GM10266 (cell line): ENCODE data around the gene DGCR2.

Experiments
- DNase-seq: peaks from one replicate; pipeline ENCODE4 v3.0.0; 2012; ENCODE audit errors: extremely low spot score
- CTCF ChIP-seq: IDR thresholded peaks from 2 replicates; pipeline ENCODE4 v1.5.1; 2012; ENCODE audit warnings: mild to moderate bottlenecking, low read depth; ENCODE audit not compliant: control insufficient read depth, insufficient read depth; ENCODE audit errors: missing control alignments

DGCR2 gene

GRCh38 chr22:19065929-19066328, 56.3 kb downstream of the DGCR2 start:
- TF ChIP-seq CTCF: no peak

GRCh38 chr22:19065298-19065859, 56.8 kb downstream of the DGCR2 start:
- TF ChIP-seq CTCF: no peak
- no peak for DNase-seq

More at GRCh38 chr22:19065929-19066328, 56.3 kb downstream of the DGCR2 start:
- DNase-seq: no peak

GRCh38 chr22:19064354-19065054, 57.7 kb downstream of the DGCR2 start:
- DNase-seq: no peak
- no peak for TF ChIP-seq CTCF

- no peak for TF ChIP-seq CTCF
- DNase-seq: no peak
These were observed 58.4 kb downstream of the DGCR2 start for GRCh38 chr22:19063581-19064353.

GRCh38 chr22:19062943-19063308, 59.3 kb downstream of the DGCR2 start:
- TF ChIP-seq CTCF: no peak
- DNase-seq: no peak

- DNase-seq: no peak
- TF ChIP-seq CTCF: no peak
These were observed 59.9 kb downstream of the DGCR2 start for GRCh38 chr22:19062139-19062942.
